ENCODE results near the gene TAX1BP3. TPM values are rescaled to one million over a fixed set of nuclear protein-coding genes. Genes with fewer than 3 reads are reported as not detected.

The TAX1BP3 gene
- total and polyA plus RNA-seq, 12 donors, result 134 to 206 (median 168) TPM

- 20 to 22% methylated on average over 7 of the region's 7 CpGs for WGBS, 2 donors
- TF ChIP-seq CTCF (IDR thresholded peaks at IDR 0.05), result no peak
- intact Hi-C loops (cut with DNase I), result loop anchor here in 3 of 10 donors (10.0 kb wide), 1 partner anchor 595 kb away; no protein-coding TSS in a partner anchor
- ATAC-seq, result peak in 1 of 8 donors; percentile 7
- peak overlapping the region in 9 of 10 donors; percentile 28 to 76 (median 64) for H3K27ac ChIP-seq
- H3K9me3 ChIP-seq, result no peaks in the 10 kb centered on the region
- no peak overlapping the region for H3K4me3 ChIP-seq
- peaks cover 0 to 45% (median 34%) of the 10 kb centered on the region in 9 donors for H3K4me1 ChIP-seq
- no peaks in the 10 kb centered on the region for H3K27me3 ChIP-seq
- no peak for DNase-seq
- H3K36me3 ChIP-seq, result peaks cover 0 to 51% (median 0%) of the 10 kb centered on the region in 9 donors
Observed at GRCh38 chr17:3639981-3640596, 28.3 kb downstream of the TAX1BP3 start.

GRCh38 chr17:3636908-3637373 is 31.4 kb downstream of the TAX1BP3 start:
- peaks cover 0 to 36% (median 0%) of the 10 kb centered on the region in 9 donors for H3K36me3 ChIP-seq
- H3K9me3 ChIP-seq, result no peaks in the 10 kb centered on the region
- no peak for TF ChIP-seq CTCF (IDR thresholded peaks at IDR 0.05)
- H3K27me3 ChIP-seq, result no peaks in the 10 kb centered on the region
- 1% methylated on average over 30 to 31 of the region's 31 CpGs for WGBS, 2 donors
- DNase-seq (no peak), ATAC-seq (peak in 2 of 8 donors; percentile 1 to 3)
- intact Hi-C loops (cut with DNase I), result loop anchor here in 2 of 10 donors (1.0 to 2.0 kb wide), 2 partner anchors 30 to 31 kb away; partner anchors contain the start of genes EMC6 (in 1 of the 2) and TAX1BP3 (in 1 of the 2)
- peaks cover 0 to 56% (median 46%) of the 10 kb centered on the region in 9 donors for H3K4me1 ChIP-seq
- peak overlapping the region; percentile 74 to 99 (median 90) for H3K4me3 ChIP-seq
- H3K27ac ChIP-seq, result peak overlapping the region; percentile 92 to 100 (median 97)

- peaks cover 0 to 61% (median 44%) of the 10 kb centered on the region in 9 donors for H3K4me1 ChIP-seq
- no peaks in the 10 kb centered on the region for H3K9me3 ChIP-seq
- peaks cover 0 to 35% (median 0%) of the 10 kb centered on the region in 9 donors for H3K36me3 ChIP-seq
- ATAC-seq, result peak; percentile 97 to 99 (median 98)
- intact Hi-C loops (cut with DNase I), result loop anchor here in 2 of 10 donors (1.0 to 2.0 kb wide), 2 partner anchors 30 to 32 kb away; partner anchors contain the start of genes EMC6 (in 1 of the 2) and TAX1BP3 (in 1 of the 2)
- H3K4me3 ChIP-seq, result peak within 1 kb of the TSS; percentile 74 to 99 (median 90)
- peak; percentile 97 for DNase-seq
- peak in 3 of 9 donors; percentile 5 to 25 (median 9) for TF ChIP-seq CTCF (IDR thresholded peaks at IDR 0.05)
- peak within 1 kb of the TSS; percentile 92 to 100 (median 97) for H3K27ac ChIP-seq
- WGBS, 2 donors, result 0 to 1% methylated on average over 67 to 68 of the region's 68 CpGs
- H3K27me3 ChIP-seq, result no peaks in the 10 kb centered on the region
Observed at GRCh38 chr17:3636154-3636907, 32.0 kb downstream of the TAX1BP3 start, which contains the start of the genes CTNS and SHPK. CTNS (plus strand) TSS chr17:3636760; CDS start chr17:3640207, 3,447 bp downstream. SHPK (minus strand) TSS chr17:3636250; CDS start chr17:3636219, 31 bp downstream.
